ENCODE results near the gene SRGAP3.
"Not testable (repeated sequence)": the region's sequence is repeated elsewhere in the genome, so short reads cannot be mapped to it uniquely, and the experiment has no call there.

Gene SRGAP3

GRCh38 chr3:9249273-9250192 is at the start of gene SRGAP3:
Gene SRGAP3 (minus strand): TSS chr3:9249646. CDS start chr3:9248951, 695 bp downstream.
- peak; percentile 98 for DNase-seq

DNA sequence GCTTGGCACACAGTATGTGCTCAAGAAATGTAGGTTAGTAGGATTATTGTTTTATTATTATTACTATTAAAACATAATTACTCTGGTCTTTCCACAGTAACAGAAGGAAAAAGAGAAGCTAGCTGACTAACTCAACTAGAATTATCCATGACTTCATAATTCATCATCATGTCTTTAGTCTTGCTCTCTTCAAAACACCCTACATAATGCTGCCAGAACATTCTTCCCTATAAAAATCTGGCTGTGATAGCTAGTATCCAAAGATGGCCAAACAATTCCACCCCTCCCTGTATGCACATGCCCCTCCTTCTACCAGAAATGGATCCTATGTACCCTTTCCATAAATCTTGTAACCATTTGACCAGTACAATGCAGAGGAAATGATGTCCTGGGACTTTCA is 48.8 kb upstream of the SRGAP3 start:
- no peak for DNase-seq

GRCh38 chr3:9296241-9296640 is 46.8 kb upstream of the SRGAP3 start:
- DNase-seq, result no peak

DNA sequence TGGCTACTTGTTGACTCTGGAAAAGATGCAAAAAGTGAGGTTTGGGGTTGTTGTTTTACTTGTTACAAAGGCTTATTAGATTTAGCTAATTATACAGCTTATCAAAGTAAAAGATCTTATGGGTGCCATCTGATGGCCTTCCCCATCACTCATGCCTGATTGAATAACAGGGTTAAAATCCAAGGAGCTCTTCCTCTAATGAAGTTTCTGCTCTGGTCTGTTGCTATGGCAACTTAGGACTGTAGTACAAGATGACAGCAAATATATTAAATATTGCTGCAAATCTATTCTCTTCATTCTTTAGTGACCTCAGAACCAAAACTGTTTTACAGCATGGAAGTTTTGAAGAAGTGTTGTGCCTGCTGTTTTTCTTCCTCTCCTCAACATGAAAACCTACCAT is 45.6 kb upstream of the SRGAP3 start:
- DNase-seq, result peak; percentile 38

DNA sequence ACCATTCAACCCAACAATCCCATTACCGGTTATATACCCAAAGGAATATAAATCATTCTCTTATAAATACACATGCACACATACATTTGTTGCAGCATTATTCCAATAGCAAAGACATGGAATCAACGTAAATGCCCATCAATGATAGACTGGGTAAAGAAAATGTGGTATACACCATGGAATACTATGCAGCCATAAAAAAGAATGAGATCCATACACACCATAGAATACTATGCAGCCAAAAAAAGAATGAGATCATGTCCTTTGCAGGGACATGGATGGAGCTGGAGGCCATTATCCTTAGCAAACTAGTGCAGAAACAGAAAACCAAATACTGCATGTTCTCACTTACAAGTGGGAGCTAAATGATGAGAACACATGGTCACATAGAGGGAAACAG is 44.5 kb upstream of the SRGAP3 start:
- not testable (repeated sequence) for DNase-seq

GRCh38 chr3:9293076-9293475 is 43.6 kb upstream of the SRGAP3 start:
- DNase-seq, result no peak

DNA sequence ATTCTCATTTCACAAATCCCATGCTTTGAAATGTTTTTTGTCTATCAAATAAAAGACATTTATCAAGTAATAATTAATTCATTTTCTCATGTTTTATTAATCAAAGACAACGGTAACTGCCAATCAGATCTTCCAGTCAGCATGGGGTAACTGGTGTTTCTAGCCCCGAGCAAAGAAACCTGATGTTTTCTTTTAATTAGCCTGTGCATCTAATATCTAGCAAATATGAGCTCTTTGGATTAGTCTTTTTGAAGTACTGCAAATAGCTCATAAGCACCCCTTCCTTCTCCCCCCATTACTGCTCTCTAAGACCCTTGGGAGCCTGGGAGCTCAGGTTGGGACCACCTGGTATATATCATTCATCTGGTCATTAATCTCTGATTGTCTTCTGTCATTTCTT is 43.1 kb upstream of the SRGAP3 start:
- DNase-seq, result peak; percentile 52

DNA sequence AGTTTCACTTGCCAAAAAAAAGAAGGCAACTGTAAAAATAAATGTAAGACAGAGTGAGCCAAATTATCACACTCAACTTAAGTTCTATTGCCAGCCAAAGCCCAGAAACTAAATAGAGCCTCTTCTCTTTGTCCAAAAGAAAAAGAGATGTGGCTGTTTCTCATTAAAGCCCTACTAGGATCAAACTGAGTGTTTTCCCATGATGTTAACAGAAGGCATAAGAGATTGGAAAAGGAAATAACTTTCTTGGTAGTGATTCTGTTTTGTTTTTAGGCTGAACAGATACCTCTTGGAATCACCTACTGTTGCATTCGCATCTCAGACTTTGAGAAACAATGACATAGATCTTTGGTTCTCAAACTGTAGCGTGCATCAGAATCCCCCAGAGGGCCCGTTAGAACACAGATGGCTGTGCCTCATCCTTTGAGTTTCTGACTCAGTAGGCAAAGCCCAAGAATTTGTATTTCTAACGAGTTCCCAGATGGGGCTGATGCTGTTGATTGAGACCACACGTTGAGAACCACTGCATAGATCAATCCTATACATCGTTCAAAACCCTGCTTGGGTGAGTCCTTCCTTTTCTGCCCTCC is 42.5 kb upstream of the SRGAP3 start:
- peak; percentile 74 for DNase-seq

- DNase-seq, result no peak
Measured at GRCh38 chr3:9290566-9290965, 41.1 kb upstream of the SRGAP3 start.

DNA sequence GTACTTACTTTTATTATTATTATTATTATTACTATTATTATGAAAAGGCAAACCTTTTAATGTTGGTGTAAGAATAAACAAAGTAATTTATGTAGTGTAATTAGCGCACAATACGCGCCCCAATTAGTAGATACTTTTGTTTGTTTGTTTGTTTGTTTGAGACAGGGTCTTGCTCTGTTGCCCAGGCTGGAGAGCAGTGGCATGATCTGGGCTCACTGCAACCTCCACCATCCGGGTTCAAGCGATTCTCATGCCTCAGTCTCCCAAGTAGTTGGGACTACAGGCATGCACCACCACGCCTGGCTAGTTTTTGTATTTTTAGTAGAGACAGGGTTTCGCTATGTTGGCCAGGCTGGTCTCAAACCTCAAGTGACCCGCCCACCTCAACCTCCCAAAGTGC is 32.1 kb upstream of the SRGAP3 start:
- DNase-seq, result not testable (repeated sequence)

DNA sequence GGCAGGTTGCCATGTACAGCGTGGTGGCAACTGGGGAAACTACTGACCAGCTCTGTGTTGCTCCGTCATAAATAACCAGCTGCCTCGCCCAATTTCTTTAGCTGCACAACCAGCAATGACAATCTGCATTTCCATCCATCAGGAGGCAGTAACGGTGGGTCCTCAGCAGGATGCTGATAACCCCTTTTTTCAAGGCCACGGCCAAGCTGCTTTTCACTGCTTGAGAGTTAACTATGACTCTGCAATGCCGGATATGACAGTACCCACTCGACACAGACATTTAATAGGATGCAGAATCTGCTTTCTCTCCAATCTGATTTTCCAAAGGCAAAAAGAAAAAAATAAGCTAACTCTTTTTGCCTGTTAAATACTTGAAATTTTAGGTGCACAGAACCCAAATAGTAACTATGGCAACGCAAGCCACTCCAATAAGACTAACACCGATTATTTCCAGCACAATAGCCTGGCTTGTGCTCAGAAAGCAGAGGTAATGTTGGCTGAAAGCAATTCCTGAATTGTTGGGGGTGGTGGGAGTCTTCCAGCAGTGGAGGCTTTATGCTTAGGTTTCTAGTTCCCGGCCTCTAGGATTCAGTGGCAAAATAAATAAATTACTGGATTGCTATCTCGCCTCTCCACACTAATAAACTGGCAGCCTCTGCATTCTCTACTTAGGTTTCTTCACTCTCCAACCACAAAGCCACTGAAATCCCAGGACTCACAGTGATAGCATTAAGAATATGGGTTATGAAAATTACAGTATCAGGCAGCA is 31.2 kb upstream of the SRGAP3 start:
- DNase-seq, result peak; percentile 94

DNA sequence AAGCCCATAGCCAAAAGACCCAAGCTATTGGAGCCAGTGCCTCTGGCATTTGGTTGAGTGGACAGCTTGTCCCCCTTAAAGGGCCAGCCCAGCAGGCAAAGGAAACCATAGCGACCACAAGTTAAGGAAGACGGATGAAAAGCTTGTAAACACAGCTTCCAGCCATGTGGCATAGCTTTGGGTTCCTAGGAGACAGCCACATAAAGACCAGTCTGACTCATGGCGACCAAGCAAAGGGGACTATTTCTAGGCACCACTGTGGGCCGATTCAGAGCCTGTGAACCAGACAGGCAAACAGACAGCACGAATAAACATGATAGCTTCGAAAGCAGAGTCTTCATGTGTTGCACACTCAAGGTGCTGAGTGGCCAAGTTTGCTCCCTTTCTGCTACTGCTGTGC is 30.5 kb upstream of the SRGAP3 start:
- DNase-seq, result peak; percentile 70

DNA sequence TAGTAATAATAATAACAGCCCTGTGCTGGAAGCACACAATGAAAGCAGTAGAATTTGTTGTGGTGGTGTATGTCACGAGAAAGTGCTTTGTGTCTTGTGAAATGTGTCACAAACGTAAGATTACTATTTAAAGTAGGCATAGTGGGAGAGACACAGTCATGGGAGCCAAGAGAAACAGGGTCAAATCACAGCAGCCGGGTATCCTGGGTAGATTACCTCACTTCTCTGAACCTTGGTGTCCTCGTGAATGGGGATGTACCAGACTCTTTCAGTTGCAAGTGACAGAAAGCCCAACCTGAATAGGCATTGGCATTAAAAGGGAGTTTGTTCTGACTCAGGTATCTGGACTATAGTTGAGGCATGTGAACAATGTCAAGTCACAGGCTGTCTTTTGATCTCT is 29.1 kb upstream of the SRGAP3 start:
- no peak for DNase-seq

DNA sequence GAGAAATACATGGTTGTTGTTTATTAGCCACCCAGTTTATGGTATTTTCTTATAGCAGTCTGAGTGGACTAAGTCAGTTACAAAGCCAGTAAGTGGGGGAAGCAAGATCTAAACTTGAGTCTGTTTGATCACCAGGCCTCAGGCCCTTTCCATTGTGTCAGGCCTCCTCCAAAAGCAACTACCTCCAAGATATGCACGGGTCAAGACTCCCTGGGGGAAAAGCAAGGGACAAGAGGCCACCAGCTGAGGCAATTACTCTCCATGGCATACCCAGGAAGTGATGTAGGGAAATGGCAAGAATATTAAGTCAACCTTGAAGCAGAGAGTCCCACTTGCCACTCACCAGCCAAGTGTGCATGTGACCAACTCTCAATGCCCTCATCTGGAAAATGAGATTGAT is 28.6 kb upstream of the SRGAP3 start:
- no peak for DNase-seq

DNA sequence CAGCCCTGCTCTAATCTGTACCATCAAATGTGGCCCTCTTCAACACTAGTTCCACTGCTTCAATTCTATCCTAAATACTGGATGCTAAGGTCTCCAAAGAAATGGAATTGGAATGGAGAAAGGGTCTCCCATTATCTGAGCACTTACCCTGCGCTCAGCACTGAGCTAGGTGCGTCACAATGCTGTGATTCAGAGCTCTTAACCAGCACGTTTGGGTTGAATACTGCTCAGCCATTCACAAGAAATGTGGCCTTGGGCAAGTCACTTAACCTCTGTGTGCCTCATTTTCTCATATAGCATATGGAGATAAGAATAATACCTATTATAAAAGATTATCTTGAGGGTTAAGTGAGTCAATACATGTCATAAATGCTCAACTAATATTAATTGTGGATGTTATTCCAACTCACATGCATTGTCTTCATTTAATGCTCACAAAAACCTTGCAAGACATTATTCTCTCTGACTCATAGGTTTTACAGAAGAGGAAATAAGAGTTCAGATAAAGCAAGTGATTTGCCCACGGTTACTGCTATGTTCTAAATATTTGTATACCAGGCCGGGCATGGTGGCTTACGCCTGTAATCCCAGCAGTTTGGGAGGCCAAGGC is 27.4 kb upstream of the SRGAP3 start:
- no peak for DNase-seq

DNA sequence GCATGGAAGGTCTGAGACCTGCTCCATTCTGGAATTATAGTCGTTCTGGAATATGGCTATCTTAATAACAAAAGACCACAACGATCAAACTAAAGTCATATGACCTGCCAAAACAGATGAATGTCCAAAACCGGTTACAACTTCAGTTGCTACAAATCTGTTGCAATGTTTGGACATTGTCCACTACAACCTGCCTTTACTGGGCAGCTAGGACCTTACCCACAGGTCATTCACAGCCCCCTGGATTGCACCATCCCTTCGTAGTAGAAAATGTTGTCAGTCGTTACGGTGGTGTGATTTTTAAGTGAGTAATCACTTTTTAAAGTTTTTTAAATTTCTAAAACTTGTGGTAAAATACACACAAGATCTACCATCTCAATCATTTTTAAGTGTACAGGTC is 22.5 kb upstream of the SRGAP3 start:
- no peak for DNase-seq

- no peak for DNase-seq
Measured at GRCh38 chr3:9270704-9271103, 21.3 kb upstream of the SRGAP3 start.

GRCh38 chr3:9266716-9267115 is 17.3 kb upstream of the SRGAP3 start:
- DNase-seq, result peak; percentile 24

DNA sequence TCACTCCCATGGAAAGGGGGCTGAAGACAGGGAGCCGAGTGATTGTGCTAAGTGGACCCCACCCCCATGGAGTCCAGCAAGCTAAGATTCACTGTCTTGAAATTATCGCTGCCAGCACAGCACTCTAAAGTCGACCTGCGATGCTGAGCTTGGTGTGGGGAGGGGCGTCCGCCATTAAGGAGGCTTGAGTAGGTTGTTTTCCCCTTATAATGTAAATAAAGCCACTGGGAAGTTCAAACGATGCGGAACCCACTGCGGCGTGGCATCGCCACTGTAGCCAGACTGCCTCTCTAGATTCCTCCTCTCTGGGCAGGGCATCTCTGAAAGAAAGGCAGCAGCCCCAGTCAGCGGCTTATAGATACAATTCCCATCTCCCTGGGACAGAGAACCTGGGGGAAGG is 10.9 kb upstream of the SRGAP3 start:
- DNase-seq, result no peak

DNA sequence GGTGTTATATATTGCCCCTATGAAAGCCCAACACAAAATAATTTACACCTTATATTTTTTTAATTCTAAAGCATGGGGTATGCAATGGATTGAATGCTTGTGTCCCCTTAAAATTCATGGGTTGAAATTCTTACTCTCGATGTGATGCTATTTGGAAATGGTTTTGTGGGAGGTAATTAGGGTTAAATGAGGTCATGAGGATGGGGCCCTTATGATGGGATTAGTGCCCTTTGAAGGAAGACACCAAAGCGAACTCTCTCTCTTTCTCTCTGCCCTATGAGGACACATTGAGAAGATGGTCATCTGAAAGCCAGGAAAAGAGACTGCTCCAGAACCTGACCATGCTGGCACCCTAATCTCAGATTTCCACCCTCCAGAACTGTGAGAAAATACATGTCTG is 7.6 kb upstream of the SRGAP3 start:
- no peak for DNase-seq

DNA sequence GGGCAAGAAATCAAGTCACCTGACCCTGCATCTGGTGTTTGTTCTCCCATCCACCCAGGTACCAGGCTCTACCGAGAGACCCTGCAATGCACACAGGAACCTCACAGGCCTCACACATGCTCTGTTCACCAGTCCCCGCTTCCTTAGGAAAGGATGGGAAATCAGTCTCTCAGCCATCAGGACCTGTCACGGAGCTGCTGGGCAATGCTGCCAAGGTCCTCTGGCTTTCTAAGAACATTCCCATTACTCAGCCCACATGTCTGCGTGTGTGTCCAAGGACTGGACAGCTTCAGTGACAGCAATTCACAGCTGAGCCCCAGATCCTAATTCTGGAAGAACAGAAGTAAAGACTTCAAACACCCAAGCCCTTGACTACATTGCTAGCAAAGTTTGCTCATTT is 6.5 kb upstream of the SRGAP3 start:
- DNase-seq, result no peak

DNA sequence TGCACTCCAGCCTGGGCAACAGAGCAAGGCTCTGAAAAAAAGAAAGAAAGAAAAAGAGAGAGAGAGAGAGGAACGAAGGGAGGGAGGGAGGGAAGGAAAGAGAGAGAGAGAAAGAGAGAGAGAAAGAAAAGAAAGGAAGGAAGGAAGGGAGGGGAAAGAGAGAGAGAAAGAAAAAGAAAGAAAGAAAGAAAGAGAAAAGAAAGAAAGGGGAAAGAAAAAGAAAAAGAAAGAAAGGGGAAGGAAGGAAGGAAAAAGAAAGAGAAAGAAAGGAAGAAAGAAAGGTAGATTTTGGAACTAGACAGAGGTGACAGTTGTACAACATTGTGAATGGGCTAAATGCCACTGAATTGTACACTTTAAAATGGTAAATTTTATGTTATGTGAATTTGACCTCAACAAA is 5.3 kb upstream of the SRGAP3 start:
- no peak for DNase-seq

DNA sequence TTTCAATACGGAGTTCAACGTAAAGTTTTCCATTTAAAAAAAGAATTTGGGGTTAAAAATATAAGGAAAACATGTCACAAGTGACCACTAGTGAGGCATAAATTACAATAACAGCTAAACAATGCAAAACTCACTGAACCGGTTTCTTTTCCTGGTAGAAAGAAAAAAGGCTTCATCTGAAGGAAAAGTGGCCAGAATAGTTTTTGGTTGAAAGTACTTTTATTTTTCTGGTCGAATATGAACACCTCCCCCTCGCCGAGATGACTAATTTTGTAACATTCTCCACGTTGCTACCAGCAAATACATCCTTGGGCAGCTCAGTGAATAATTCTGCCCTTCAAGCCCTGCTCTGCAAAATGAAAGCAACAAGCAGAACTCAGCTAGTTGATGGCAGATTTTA is 3.9 kb upstream of the SRGAP3 start:
- no peak for DNase-seq

Data from eye (tissue), 1 donor.